Endothelial cell of hepatic sinusoid (primary cell): ENCODE measurements around the gene SAP30L.

Experiments
- in situ Hi-C: cut with HindIII; loops from 2 replicates; pipeline ENCODE4 v1.10.0; 2017; ENCODE audit warnings: low sequenced_read_pairs

SAP30L gene

GRCh38 chr5:154461531-154461930 lies 15.7 kb downstream of the SAP30L start:
- in situ Hi-C loops: no loop called here

DNA sequence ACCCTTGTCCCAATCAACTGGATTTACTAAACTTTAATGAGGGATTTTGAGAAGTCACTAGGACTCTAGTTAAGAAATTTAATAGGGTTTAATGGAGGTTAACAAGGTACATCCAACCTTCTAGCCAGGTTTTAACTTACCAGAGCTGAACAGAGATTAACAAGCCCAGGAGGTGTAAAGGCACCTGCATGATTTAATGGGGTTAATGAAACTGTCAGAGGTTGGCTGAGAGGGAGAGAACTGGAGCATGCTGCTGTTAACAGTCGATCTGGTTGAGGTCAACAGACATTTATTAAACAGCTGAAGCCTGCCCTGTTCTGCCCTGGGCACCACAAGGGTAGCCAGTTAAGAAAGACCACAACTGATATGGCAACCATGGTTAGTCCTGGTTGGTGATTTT lies 18.6 kb downstream of the SAP30L start:
- in situ Hi-C loops: no loop called here

DNA sequence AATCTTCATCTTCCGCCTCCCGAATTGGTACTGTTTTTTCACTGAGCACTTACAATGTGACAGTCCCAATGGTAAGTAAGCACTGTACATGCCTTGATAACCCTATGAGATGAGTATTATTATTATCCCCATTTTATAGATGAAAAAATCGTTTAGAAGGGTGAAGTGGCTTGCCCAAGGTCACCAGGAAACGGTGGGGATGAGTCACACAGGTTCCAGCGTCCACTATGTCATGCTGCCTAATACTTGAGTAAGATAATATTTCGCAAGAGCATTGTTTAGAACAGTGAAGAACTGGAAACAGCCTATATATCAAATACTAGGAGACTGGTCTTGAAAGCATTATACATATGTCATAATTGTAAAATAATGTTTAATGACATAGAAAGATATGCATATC lies 19.4 kb downstream of the SAP30L start:
- in situ Hi-C loops: no loop called here

DNA sequence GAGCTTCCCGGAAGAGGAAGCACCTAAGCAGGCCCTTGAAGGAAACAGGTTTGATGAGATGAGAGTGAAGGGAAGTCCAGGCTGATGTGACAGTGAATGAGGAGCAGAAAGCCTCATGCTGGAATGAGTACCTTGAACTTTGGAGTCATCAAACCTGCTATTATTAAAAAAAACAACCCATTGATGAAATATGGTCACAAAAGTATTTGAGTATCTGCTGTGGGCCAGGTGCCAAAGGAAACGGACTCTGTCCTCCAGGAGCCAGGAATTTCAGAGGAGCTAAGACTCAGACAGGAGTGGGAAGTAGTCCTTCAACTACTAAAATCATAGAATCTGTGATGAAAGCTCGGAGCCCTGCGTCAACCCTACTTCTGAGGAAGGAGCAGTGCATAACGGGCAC lies 20.4 kb downstream of the SAP30L start:
- in situ Hi-C loops: no loop called here

DNA sequence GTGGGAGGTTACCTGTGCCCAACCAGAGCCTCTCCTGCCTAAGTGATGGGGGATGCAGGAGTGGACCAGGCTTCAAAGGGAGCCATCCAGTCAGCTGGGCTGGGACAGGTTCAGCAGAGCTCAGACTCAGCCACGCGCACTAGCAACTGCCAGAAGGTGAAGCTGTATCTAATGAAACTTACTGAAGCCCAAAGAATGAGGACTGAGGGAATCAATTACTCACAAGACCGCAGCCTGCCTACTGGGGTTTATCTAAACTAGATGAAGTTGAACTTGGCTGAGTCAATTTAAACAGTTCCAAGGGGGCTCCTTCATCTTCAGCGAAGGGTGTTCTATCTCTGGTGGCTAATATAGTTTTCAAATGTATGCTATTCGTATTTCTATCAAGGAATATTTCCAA lies 20.9 kb downstream of the SAP30L start:
- in situ Hi-C loops: no loop called here

DNA sequence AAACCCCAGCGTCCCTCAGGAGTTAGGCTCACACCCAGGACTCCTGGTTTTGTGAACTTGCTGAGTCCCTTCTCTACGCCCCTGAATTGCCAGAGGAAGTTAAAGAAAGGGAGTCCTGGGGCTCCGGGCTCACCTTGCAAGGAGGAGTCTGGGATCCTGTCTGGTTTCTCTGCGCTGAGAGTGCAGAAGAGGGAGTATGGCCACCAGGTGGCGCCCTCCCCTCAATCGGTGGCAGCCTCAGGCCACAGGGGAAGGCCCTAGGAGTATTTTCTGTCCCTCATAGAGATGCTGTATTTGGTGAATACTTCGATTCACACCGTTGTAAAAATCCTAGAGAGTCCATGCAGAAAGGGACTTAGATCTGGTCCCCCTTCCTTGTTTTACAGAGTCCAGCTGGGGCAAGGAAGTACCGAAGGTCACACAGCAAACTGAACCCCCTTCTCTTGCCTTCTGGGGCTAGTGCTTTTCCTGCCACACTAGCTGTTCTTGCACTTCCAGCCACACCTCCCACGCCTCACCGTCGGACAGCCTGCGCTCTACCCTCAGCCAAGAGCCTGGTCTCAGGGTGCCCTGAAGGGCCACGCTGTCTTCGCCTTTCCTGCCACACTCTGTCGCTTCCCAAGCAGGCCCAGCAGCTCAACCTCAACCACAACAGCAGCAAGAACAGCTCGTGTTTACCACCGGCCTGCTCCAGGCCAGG lies 22.0 kb downstream of the SAP30L start:
- in situ Hi-C loops: no loop called here

DNA sequence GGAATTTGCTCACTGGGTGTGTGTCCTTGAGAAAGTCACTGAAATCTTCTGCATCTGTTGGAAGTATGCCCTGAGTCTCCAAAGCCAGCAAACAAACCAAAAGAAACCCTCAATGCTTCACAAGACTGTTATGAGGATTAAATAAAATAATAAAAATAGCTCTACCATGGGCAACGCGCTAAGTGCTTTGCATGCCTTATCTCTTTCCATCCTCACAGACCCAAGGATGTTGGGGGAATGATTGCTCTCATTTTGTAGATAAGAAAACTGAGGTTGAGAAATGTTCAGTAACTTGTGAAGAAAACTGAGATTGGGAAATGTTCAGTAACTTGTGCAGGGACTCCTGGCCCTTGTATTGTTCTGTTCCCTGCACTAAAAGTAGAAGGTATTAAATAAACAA lies 24.3 kb downstream of the SAP30L start:
- in situ Hi-C loops: no loop called here

- in situ Hi-C loops: no loop called here
These were observed 25.4 kb downstream of the SAP30L start for GRCh38 chr5:154470947-154471870.

DNA sequence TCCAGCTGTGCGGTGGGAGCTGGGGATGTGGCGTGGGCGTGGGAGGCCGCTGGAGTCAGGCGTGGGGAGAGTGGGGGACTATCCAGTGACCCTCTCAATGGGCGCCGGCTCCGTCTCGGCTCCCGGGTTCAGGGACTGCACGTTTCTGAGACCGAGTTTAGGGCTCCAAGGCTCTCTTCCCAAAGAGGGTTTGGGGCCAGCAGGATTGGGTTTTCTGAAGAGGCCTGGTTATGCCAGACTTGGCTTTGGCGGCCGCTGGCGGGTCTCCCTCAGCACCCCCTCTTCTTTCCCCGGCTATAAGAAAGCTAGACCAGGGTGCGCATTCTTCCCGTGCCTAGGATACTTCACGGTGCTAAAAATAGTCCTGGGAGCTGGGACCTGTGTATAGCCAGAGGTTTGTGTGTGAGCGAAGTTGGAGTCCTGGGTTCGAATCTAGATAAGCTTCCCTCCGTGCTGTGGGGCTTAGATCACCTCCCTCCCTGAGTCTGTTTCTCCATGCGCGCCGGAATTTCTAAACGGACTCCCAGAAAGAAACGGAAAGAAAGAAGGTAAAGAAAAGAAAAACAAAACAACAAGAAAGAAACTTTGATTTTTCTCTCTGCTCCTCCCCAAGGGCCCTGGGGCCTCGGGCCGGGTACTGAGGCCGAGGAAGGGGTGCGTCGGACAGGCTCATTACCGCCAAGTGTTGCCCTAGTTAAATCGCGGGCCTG lies 27.2 kb downstream of the SAP30L start:
- in situ Hi-C loops: no loop called here

- in situ Hi-C loops: no loop called here
These were observed 27.9 kb downstream of the SAP30L start for GRCh38 chr5:154473581-154474283.

- in situ Hi-C loops: no loop called here
These were observed 28.9 kb downstream of the SAP30L start for GRCh38 chr5:154474396-154475334.

DNA sequence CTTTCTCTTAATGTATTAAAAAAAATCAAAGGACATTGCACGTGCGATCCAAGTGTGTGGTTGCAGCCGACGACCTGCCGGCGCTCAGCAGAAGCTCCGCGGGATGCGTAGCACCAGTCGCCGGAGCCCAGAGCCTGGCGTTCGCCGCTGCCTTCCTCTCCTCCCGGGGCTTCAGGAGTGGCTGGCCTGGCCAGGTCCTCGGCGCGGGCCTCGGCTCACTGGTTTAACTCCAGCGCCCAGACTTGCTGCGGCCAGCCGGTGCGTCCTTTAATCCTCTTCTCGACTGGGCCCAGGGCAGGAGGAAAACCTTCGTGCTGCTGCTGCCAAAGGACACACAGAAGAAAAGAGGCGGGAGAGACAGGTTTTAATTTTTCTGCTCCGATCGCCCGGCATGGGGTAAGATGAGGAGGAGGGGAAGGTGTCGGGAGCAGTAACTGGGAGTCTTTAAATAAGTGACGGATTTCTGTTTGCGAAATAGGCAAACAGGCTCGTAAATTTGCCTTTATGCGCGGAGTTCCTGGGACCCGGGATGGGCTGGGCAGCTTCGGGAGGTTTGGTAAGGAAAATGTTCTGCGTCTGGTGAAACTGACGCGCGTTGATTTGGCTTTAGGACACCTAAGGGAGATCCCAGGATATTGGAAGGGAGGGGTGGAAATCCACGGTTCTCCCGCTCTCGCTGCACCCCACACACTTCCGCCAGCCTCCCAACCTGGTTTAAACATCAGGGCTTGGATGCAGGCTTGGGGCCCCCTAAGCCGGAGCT lies 30.0 kb downstream of the SAP30L start:
- in situ Hi-C loops: no loop called here

DNA sequence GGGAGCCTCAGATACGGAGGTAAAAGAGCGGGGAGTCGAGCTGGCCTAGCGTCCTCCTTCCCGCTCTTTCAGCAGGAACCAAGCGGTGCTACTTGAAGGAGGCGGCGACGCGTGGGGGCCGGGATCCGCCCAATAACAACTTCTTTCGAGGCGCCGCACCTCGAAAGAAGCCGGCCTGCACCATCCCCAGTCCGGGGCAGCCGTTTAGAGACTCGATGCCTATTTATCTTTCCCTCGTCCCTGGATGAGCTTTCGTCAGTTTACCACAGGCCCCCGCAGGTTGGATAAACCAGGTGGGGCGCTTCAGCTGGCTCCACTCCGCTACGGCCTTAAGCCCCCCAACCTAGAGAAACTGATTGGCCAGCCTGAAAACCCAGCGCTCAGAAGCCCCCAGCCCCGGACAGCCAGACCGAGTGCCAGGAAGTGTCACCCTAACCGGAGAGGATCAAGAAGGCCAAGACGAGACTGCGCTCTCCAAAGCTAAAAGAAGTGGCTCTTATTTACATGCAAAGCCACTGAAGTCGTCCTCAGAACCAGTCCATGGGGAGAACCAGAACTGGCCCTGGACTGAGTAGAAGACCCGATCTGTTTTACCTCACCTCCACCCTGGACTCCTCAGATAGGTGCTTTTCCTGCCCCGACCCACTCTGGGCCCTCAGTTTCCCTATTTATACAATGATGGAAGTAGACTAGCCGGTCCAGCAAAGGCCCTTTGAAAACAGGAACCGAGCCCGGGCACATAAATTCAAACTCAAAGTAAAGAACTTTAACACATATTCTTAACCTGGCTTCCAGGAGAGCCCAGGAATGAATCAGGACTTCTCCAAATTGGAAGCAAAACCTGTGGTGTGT lies 30.8 kb downstream of the SAP30L start:
- in situ Hi-C loops: no loop called here

DNA sequence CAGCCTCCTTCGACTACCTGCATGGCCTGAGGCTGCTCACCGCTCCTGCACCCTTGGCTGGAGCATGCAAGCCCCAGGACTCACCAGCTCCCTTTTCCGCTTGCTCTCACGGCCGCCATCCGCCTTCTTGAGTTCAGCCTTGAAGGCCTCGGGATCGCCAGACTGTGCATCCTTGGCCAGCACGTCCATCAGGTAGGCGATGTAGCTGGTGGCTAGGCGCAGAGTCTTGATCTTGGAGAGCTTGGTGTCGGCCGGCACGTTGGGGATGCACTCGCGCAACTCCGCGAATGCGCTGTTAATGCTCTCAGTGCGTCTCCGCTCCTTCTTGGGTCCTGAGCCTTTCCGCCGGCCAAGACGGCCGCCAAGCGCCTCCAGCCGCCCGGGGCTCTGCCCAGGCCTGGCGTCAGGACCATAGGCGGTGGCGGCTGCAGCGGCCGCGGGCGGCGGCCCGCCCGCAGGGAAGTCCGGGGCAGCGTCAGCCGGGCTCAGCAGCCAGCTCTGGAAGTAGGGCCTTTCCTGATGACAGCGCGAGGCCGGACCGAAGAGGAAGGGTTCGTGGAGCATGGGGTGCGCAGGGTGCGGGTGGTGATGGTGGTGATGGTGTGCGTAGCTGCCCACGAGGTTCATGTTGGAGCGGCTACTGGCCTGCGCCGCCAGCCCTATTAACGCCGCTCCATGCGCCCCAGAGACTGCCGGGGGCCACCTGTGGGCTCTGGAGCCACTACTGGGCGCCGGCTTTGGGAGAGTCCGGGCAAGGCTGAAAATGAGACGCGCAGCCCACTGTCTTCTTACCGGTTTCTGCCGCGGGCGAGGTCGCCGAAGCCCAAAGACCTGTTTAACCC lies 31.8 kb downstream of the SAP30L start:
- in situ Hi-C loops: no loop called here

- in situ Hi-C loops: no loop called here
These were observed 32.4 kb downstream of the SAP30L start, which contains the start of gene HAND1 for GRCh38 chr5:154478224-154478565. Gene HAND1 (minus strand): TSS chr5:154478227. CDS start chr5:154478008, 219 bp downstream.

DNA sequence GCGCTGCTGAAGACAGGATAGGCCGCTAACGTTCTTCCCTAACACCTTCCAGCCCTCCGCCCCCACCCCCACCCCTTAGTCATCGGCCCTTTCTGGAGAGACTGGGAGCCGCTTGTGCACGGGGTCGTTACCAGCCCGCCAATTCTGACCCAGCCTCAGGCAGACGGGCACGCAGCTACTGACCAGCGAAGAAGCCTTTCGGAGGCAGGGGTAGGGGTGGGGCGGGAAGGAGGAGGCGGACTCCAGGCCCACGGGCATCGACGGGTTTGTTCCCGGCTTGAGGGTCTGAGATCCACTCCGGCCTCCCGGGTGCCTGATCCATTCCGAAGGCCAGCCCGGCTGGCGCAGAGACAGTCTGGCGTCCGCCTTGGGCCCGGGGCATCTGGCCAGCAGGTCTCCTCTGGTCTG lies 33.0 kb downstream of the SAP30L start:
- in situ Hi-C loops: no loop called here
